ENCODE measurements around the gene ALPP.
"Not testable (repeated sequence)": the region's sequence is repeated elsewhere in the genome, so short reads cannot be mapped to it uniquely, and the experiment has no call there.

ALPP gene

GRCh38 chr2:232407428-232408150 is 29.0 kb downstream of the ALPP start:
- DNase-seq = not testable (repeated sequence)

DNA sequence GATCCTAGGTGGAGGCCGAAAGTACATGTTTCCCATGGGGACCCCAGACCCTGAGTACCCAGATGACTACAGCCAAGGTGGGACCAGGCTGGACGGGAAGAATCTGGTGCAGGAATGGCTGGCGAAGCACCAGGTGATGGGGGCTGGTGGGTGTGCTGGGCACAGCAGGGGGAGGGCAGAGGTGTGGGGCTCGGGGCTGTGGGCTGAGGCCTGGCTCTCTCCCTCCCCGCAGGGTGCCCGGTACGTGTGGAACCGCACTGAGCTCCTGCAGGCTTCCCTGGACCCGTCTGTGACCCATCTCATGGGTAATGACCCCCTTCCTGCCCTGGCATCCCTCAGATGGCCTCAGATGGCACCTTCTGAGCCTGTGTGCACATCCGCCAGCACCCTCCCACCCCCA is 29.7 kb downstream of the ALPP start:
- not testable (repeated sequence) for DNase-seq

DNA sequence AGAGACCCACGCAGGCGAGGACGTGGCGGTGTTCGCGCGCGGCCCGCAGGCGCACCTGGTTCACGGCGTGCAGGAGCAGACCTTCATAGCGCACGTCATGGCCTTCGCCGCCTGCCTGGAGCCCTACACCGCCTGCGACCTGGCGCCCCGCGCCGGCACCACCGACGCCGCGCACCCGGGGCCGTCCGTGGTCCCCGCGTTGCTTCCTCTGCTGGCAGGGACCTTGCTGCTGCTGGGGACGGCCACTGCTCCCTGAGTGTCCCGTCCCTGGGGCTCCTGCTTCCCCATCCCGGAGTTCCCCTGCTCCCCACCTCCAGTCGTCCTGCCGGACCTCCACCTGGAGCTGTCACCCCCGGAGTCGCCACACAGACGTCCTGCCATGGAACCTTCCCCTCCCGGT is 31.1 kb downstream of the ALPP start:
- DNase-seq = not testable (repeated sequence)

DNA sequence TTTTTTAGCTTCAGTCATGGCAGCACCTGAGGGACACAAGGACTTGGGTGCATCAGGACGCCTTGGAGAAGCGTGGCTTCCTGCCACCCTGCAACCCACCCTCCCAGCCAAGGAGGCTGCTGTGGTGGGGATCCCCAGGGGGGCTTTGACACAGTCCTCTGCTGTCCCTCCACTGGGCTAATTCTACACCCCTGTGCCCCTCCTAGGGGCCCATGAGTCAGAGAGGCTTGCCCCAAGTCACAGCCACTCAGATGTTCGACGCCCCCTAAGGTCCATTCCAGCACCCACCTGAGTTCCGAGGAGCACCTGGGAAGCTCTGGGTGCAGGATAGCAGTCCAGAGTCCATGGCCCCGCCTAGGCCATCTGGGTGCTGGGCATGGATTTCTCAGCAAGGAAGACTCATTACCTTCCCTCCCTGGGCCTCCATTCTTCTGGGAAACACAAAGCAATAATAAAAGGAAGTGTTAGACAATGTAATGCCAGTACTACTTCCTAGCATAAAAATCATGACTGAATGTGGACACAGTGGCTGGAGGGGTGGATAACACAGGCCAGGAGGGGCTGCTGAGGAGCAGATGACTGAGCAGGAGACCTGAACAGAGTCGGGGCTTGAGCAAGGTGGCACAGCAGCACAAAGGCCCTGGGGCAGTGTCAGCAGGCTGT is 31.8 kb downstream of the ALPP start:
- DNase-seq = no peak

GRCh38 chr2:232411901-232412629 is 33.5 kb downstream of the ALPP start:
- DNase-seq = no peak

GRCh38 chr2:232412986-232413385 is 34.4 kb downstream of the ALPP start:
- DNase-seq = no peak

DNA sequence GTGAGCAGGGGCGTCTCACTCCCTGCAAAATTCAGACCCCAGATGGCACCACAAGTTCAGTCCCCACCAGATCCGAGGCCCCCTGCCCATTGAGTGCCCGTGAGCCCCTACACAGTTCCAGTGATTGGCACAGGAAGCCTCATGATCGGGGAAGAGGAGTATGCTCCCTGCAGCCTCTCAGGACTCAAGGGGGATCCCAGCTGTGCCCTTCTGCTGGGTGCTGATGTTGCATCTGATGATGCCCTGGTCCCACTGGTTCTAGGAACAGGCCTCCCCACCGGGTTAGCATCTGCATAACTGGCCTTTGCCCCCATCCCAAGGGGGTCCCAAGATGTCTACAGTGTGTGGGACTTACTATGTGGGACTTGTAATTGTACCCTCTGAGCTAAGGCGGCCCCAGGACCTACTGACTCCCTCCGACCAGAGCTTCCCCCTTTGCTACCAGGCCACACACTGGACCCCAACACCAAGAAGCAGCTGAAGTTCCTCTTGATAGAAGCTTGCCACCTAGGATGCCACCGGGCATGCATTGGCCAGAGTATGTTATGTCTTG is 36.7 kb downstream of the ALPP start:
- no peak for DNase-seq

GRCh38 chr2:232415736-232416520 is 37.4 kb downstream of the ALPP start:
- DNase-seq = no peak

DNA sequence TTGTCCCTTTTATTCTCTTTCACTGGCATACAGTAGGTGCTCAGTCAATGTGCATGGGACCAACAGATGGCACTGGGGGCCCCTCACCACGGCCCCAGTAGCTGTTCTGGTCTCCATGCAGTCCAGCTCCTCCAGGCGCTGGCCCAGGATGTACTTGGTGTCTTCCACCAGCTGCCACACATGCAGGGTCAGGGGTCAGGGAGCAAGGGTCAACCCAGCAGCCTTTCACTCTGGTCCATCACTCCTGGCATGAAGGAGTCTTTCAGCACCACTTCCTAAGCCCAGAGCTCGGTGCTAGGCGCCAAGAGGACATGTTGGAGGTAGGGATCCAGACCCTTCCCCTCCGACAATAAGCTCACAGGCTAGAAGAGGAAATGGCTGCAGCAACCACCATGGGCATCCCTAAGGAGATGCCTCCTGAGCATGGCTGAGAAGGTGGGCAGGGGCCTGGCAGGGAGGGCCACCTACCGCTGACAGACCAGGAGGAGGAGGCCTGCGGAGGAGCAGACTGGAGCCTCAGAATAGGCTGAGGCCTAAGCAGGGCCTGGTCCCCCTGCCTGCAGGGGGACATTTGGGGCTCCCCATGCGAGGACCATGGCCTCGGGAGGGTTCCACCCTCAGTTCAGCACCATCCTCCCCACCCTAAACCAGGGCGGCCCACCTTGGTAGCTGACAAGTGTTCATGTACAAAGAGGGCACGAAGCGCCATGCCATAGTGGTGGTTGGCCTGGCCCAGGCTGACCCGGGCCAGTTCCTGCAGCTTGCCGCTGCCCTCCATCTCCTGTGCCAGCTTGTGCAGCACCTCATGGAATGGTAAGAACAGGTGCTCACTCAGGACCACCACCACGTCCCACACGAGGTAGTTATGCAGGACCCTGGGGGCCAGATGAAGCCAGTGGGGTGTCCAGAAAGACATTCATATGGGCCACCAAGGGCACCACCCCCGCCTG is 38.2 kb downstream of the ALPP start:
- no peak for DNase-seq

GRCh38 chr2:232417489-232417888 is 38.9 kb downstream of the ALPP start:
- DNase-seq = no peak

DNA sequence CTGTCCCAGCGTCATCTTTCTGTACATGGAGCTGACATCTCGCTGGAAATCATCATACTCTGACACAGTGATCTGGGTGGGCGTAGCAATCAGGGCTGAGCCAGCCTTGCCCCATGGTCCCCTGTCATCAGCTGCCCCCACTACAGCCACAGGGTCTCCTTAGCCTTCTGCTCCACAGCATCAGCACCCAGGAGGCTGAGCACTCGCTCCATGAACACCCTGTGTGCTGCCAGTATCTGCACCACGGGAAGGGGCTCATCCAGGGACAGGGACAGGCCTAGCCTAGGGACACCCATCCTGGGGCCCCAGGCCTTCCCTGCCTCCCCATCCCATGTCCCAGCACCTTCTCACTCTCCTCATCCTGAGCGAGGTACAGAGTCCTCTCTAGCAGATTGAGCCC is 39.5 kb downstream of the ALPP start:
- DNase-seq = no peak

- DNase-seq = no peak
Observed at GRCh38 chr2:232418466-232419244, 40.1 kb downstream of the ALPP start.

DNA sequence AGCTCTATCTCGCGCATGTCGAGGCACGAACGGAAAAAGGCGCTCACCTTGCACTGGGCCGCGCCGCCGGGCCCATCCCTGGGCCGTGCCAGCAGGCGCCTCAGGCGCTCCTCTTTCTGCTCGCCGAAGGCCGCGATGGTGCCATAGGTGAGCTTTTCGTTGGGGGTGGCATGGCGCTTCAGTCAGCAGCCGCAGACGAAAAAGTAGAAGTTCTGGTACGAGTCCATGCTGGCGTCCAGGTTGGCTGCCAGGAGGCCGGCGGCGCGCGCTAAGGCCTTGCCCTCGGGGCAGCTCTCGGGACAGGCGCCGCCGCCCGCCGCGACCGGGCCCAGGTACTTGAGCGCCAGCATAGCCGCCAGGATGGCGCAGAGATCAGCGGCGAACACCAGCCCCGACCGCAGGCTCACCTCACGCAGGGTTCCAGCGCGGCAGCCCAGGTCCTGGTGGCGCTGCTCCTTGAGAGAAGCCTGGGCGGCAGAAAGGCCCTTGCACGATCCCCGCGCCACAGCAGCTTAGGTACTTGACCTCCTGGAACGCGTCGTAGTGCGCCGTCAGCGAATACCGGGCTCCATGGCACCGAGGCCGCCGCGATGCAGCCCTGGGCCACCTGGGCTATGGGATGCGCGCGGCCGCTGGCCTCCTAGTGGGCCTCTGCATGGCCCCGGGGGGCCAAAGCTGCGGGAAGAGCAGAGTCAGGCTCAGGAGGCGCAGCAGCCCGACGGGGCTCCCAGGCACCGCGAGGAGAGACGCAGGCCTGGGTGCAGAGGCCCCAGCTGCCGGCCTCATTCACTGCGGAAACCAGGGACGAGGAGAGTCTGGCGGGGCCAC is 40.9 kb downstream of the ALPP start:
- DNase-seq = no peak

DNA sequence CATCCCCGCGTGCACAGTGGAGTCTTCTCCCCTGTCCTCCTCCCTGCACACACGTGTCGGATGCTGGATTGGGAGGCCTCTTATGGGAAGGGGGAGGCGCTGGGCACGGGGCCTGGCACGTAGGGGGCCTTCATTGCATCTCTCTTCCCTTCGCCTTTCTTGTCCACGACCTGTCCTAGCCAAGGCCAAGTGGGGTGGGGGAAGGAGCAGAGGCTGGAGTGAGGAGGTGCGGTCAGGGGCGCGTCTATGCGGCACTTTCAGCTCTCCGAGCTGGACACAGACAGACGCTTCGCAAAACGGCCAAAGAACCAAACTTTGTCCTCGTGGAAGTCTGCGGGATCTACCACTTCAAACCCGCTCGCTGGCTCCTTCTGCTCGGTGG is 41.5 kb downstream of the ALPP start:
- no peak for DNase-seq

- peak; percentile 18 for DNase-seq
Observed at GRCh38 chr2:232420463-232421188, 42.1 kb downstream of the ALPP start.

DNA sequence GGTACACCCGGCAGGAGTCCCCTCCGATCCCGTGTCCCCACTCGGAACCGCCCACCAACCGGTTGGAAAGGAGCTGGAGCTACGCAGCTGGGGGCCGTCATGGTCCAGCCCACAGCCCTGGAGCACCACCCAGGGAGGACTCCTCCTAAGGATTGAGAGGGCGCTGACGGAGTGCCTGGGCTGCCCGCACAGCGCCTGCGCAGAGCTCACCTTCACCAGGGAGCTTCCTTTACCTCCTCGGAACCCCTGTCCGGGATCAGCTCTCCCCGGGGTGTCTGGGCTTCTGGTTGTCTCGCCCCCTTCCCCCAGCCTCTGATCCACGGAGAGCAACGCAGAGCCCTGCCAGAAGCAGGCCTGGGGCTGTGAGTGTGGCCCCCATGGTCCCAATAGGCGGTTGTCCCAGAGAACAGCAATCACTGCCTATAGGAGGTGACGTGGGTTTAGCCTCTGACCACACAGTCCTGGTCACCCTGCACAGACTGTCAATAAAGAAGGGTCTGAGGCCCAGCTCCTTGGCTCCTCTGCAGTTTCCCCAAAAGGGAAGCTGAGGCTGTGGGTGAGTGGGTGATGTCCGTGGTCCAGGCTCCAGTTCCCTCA is 42.7 kb downstream of the ALPP start:
- no peak for DNase-seq

GRCh38 chr2:232422051-232422450 is 43.5 kb downstream of the ALPP start:
- DNase-seq = no peak

GRCh38 chr2:232422996-232423395 is 44.4 kb downstream of the ALPP start:
- DNase-seq = not testable (repeated sequence)

DNA sequence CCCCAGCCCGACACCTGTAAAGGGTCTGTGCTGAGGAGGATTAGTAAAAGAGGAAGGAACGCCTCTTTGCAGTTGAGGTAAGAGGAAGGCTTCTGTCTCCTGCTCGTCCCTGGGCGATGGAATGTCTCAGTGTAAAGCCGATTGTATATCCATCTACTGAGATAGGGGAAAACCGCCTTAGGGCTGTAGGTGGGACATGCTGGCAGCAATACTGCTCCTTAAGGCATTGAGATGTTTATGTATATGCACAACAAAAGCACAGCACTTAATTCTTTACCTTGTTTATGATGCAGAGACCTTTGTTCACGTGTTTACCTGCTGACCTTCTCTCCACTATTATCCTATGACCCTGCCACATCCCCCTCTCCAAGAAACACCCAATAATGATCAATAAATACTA is 44.9 kb downstream of the ALPP start:
- DNase-seq = not testable (repeated sequence)

All from NCI-H1092 treated with DMSO at 0.1 percent for 48 hours (cell line).